ENCODE data around the gene IGSF3. TPM values are rescaled to one million over a fixed set of nuclear protein-coding genes. Genes with fewer than 3 reads are reported as not detected.
A peak's percentile ranks its signal among the peaks of the same experiment; 100 is the strongest.

Gene IGSF3
- total and polyA plus RNA-seq, 2 of the 8 experiments (the other 6 are each of a cell fraction or from before 2014, with no cell fraction given) = 30.0 to 32.2 TPM

GRCh38 chr1:116712510-116712909 lies 45.0 kb upstream of the IGSF3 start:
- Histone ChIP-seq H4K20me1 (replicated peaks in 1 of 2; ENCODE audit: control insufficient read depth in 1 of 2, insufficient read depth in 2 of 2, low read length in 2 of 2) (no peaks in the 10 kb centered on the region), H3K27me3 (replicated peaks in 1 of 4; ENCODE audit: control insufficient read depth in 3 of 4, extremely low read depth in 1 of 4, insufficient read depth in 3 of 4, low read length in 3 of 4) (no peaks in the 10 kb centered on the region), H3K9me3 (ENCODE audit: insufficient read depth in 2 of 2, low read depth in 1 of 2, low read length in 1 of 2) (peaks cover 2 to 3% of the 10 kb centered on the region in 2 experiments; a peak in 2 of 4 replicates), H3K79me2 (ENCODE audit: control insufficient read depth in 1 of 2, insufficient read depth in 2 of 2, low read length in 2 of 2) (no peaks in the 10 kb centered on the region), H4K5ac (ENCODE audit: insufficient read length, low read depth, low read length) (no peak overlapping the region), H3K4me1 (replicated peaks in 1 of 4; ENCODE audit: control insufficient read depth in 3 of 4, insufficient read depth in 4 of 4, low read length in 3 of 4) (peaks cover 6 to 22% (median 9%) of the 10 kb centered on the region in 4 experiments), H3K27ac (ENCODE audit: low read depth, low read length) (no peak overlapping the region), H3K18ac (ENCODE audit: extremely low read depth, low read length) (peak overlapping the region; percentile 24; the same call in 1 of the 2 replicates), H2BK120ac (replicated peaks; ENCODE audit: low read depth, low read length) (no peak overlapping the region), H3K79me1 (ENCODE audit: low read depth, low read length) (no peaks in the 10 kb centered on the region), H2AFZ (ENCODE audit: low read length) (peak overlapping the region; percentile 82), H3K23ac (ENCODE audit: insufficient read length) (no peak overlapping the region), H2BK5ac (ENCODE audit: low read depth, low read length) (peak overlapping the region; percentile 95; the same call in 1 of the 2 replicates), H2BK12ac (ENCODE audit: low read depth, low read length) (no peak overlapping the region), H2BK20ac (ENCODE audit: low read length) (no peak overlapping the region; the same call in 1 of the 2 replicates), H2BK15ac (ENCODE audit: low read length) (no peak overlapping the region), H4K91ac (replicated peaks; ENCODE audit: insufficient read length, low read length) (peak overlapping the region; percentile 12), H3K4me3 (ENCODE audit: extremely low read depth in 1 of 4, insufficient read depth in 2 of 4, low read depth in 3 of 4, low read length in 4 of 4) (peak overlapping the region in 2 of 4 experiments; percentile 19 to 34; a peak in 2 of 8 replicates), H3K23me2 (ENCODE audit: low read depth, low read length) (no peaks in the 10 kb centered on the region), H3K14ac (ENCODE audit: insufficient read length) (no peak overlapping the region), H4K8ac (ENCODE audit: extremely low read depth, insufficient read depth, low read length) (no peak overlapping the region), H3K9ac (replicated peaks in 1 of 4; ENCODE audit: extremely low read depth in 1 of 4, low read depth in 3 of 4, low read length in 3 of 4) (no peak overlapping the region; a peak in 1 of 7 replicates), H3K56ac (replicated peaks; ENCODE audit: insufficient read length, low read depth, low read length) (no peak overlapping the region), H2AK5ac (ENCODE audit: low read depth, low read length) (no peak overlapping the region), H3K36me3 (ENCODE audit: control insufficient read depth in 2 of 4, insufficient read depth in 4 of 4, low read length in 3 of 4) (no peaks in the 10 kb centered on the region), H3K4ac (replicated peaks; ENCODE audit: insufficient read length, low read depth, low read length) (no peak overlapping the region), H3K4me2 (ENCODE audit: insufficient read depth in 1 of 2, low read depth in 2 of 2, low read length in 2 of 2) (peak overlapping the region; percentile 54 to 56)
- no peak for DNase-seq (ENCODE audit: low read depth in 1 of 2, low spot score in 2 of 2)
- ChIA-PET CTCF (ENCODE audit: partially characterized antibody) (interaction anchor here (1.0 to 1.8 kb wide), 2 partner anchors 27 to 52 kb away, joined by 3 read pairs; no protein-coding TSS in a partner anchor), POLR2A (ENCODE audit: partially characterized antibody) (no interaction called here)
- peak; percentile 45 for FAIRE-seq
- TF ChIP-seq RAD21 (IDR thresholded peaks at IDR 0.05 in 1 of 2, conservative IDR thresholded peaks at IDR 0.05 in 1 of 2; ENCODE audit: low read depth in 2 of 2, low read length in 2 of 2) (peak in 1 of 2 experiments; percentile 2; a peak in 1 of 4 replicates), SP2 (IDR thresholded peaks at IDR 0.05; ENCODE audit: low read length) (no peak), SRF (IDR thresholded peaks at IDR 0.05; ENCODE audit: low read depth, low read length) (no peak)
- WGBS, 2 experiments (ENCODE audit: extremely low coverage in 1 of 2, insufficient coverage in 1 of 2, insufficient read length in 1 of 2, insufficient replicate concordance in 2 of 2, low coverage in 1 of 2, low lambda C conversion rate in 2 of 2, missing lambda C conversion rate in 1 of 2) = 21% methylated on average over 6 of the region's 6 CpGs; no CpG with 5 or more reads in 1 of the 2 experiments

Measured in H1 (cell line).